ENCODE measurements around the gene RXRG. TPM values are rescaled to one million over a fixed set of nuclear protein-coding genes. Genes with fewer than 3 reads are reported as not detected.
A peak's percentile ranks its signal among the peaks of the same experiment; 100 is the strongest.

RXRG gene
- total RNA-seq, 1 experiment from 2014 or later: not detected

DNA sequence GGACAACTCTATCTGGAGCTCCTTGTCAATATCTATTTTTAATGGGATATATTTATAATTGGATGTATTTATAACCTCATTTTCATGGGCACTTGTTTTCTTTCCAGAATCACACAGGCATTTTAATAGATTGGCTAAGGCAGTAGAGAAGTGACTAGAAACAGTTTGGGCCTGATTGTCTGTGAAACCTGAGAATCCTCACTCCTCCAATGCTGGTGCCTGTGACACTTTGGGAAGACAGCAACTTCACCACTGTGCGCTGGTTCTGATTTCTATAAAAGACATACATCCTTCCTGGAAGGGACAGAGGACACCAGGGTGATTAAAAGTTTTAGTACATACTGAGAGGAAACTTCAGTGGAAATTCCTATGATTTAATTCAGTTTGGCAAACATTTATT is 39.6 kb upstream of the RXRG start:
- Histone ChIP-seq H3K4me3 (ENCODE audit: low read depth, low read length, poor library complexity, severe bottlenecking) (no peak overlapping the region), H3K36me3 (ENCODE audit: insufficient read depth, low read length, poor library complexity, severe bottlenecking) (no peaks in the 10 kb centered on the region), H3K9me3 (ENCODE audit: low read depth, low read length, poor library complexity, severe bottlenecking) (no peaks in the 10 kb centered on the region), H3K27me3 (replicated peaks; ENCODE audit: insufficient read depth, low read depth, low read length, poor library complexity) (no peaks in the 10 kb centered on the region), H3K27ac (ENCODE audit: low read depth, low read length, poor library complexity, severe bottlenecking) (no peak overlapping the region), H3K4me1 (ENCODE audit: insufficient read depth, low read length, poor library complexity, severe bottlenecking) (no peaks in the 10 kb centered on the region)
- BruUV-seq (replicated peaks): no TSS peak
- POLR2A ChIA-PET (ENCODE audit: low non-redundant PET): no interaction called here
- no peak for DNase-seq (ENCODE audit: low spot score)
- CTCF ChIA-PET: no interaction called here
- TF ChIP-seq, protein P1, sequence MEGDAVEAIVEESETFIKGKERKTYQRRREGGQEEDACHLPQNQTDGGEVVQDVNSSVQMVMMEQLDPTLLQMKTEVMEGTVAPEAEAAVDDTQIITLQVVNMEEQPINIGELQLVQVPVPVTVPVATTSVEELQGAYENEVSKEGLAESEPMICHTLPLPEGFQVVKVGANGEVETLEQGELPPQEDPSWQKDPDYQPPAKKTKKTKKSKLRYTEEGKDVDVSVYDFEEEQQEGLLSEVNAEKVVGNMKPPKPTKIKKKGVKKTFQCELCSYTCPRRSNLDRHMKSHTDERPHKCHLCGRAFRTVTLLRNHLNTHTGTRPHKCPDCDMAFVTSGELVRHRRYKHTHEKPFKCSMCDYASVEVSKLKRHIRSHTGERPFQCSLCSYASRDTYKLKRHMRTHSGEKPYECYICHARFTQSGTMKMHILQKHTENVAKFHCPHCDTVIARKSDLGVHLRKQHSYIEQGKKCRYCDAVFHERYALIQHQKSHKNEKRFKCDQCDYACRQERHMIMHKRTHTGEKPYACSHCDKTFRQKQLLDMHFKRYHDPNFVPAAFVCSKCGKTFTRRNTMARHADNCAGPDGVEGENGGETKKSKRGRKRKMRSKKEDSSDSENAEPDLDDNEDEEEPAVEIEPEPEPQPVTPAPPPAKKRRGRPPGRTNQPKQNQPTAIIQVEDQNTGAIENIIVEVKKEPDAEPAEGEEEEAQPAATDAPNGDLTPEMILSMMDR (conservative IDR thresholded peaks at IDR 0.05; ENCODE audit: low read depth, low read length): no peak
- TF ChIP-seq EZH2 (IDR thresholded peaks at IDR 0.05; ENCODE audit: borderline replicate concordance, low read depth, low read length, poor library complexity, severe bottlenecking): no peak
- intact Hi-C loops (cut with micrococcal nuclease; ENCODE audit: unreplicated experiment): no loop called here

DNA sequence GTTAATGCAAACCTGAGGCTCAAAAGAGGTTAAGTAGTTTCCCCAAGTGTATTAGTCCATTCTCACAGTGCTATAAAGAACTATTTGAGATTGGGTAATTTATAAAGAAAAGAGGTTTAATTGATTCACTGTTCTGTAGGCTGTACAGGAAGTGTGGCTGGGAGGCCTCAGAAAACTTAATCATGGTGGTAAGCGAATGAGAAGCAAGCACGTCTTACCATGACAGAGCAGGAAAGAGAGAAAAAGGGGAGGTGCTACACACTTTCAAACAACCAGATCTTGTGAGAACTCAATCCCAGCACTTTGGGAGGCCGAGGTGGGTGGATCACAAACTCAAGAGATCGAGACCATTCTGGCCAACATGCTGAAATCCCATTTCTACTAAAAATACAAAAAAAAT is 38.5 kb upstream of the RXRG start:
- no peaks in the 10 kb centered on the region for H3K36me3 ChIP-seq (ENCODE audit: insufficient read depth, low read length, poor library complexity, severe bottlenecking)
- no TSS peak for BruUV-seq (replicated peaks)
- POLR2A ChIA-PET (ENCODE audit: low non-redundant PET): no interaction called here
- H3K27me3 ChIP-seq (replicated peaks; ENCODE audit: insufficient read depth, low read depth, low read length, poor library complexity): no peaks in the 10 kb centered on the region
- CTCF ChIA-PET: no interaction called here
- H3K4me3 ChIP-seq (ENCODE audit: low read depth, low read length, poor library complexity, severe bottlenecking): no peak overlapping the region
- no peak overlapping the region for H3K27ac ChIP-seq (ENCODE audit: low read depth, low read length, poor library complexity, severe bottlenecking)
- DNase-seq (ENCODE audit: low spot score): peak; percentile 12
- TF ChIP-seq, protein P1 (conservative IDR thresholded peaks at IDR 0.05; ENCODE audit: low read depth, low read length): no peak
- no peak for TF ChIP-seq EZH2 (IDR thresholded peaks at IDR 0.05; ENCODE audit: borderline replicate concordance, low read depth, low read length, poor library complexity, severe bottlenecking)
- intact Hi-C loops (cut with micrococcal nuclease; ENCODE audit: unreplicated experiment): no loop called here
- H3K4me1 ChIP-seq (ENCODE audit: insufficient read depth, low read length, poor library complexity, severe bottlenecking): no peaks in the 10 kb centered on the region
- no peaks in the 10 kb centered on the region for H3K9me3 ChIP-seq (ENCODE audit: low read depth, low read length, poor library complexity, severe bottlenecking)

DNA sequence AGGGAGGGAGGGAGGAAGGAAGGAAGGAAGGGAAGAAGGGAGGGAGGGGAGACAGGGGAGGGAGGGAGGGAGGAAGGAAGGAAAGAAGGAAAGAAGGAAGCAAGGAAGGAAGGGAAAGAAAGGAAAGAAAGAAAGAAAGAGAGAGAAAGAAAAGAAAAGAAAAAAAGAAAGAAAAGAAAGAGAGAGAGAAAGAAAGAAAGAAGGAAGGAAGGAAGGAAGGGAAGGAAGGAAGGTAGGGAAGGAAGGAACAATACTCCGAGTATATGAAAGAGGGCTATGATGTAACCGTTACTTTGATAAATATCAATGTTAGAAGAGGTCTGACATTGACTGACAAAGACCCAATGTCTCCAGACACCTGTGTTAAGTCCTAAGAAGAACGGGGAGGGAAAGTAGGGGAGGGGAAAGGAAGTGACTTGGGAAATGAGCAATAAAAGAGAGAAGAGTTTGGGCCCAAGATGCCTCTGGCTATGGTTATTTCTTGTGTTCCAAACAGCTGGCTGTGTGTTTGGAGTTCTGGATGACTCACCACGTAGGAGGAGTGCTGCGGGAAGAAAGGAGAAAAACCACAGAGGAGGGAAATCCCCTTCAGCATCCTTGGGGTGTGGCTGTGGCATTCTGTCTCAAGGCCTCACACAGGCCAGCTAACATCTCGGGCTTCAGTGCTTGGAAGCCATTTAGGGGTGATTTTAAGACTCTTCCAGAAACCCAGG is 37.0 kb upstream of the RXRG start:
- Histone ChIP-seq H3K9me3 (ENCODE audit: low read depth, low read length, poor library complexity, severe bottlenecking) (no peaks in the 10 kb centered on the region), H3K36me3 (ENCODE audit: insufficient read depth, low read length, poor library complexity, severe bottlenecking) (no peaks in the 10 kb centered on the region), H3K4me3 (ENCODE audit: low read depth, low read length, poor library complexity, severe bottlenecking) (no peak overlapping the region), H3K27me3 (replicated peaks; ENCODE audit: insufficient read depth, low read depth, low read length, poor library complexity) (no peaks in the 10 kb centered on the region), H3K4me1 (ENCODE audit: insufficient read depth, low read length, poor library complexity, severe bottlenecking) (no peaks in the 10 kb centered on the region), H3K27ac (ENCODE audit: low read depth, low read length, poor library complexity, severe bottlenecking) (no peak overlapping the region)
- CTCF ChIA-PET: no interaction called here
- peak; percentile 63 for DNase-seq (ENCODE audit: low spot score)
- no TSS peak for BruUV-seq (replicated peaks)
- POLR2A ChIA-PET (ENCODE audit: low non-redundant PET): no interaction called here
- TF ChIP-seq, protein P1 (conservative IDR thresholded peaks at IDR 0.05; ENCODE audit: low read depth, low read length): no peak
- no peak for TF ChIP-seq EZH2 (IDR thresholded peaks at IDR 0.05; ENCODE audit: borderline replicate concordance, low read depth, low read length, poor library complexity, severe bottlenecking)
- intact Hi-C loops (cut with micrococcal nuclease; ENCODE audit: unreplicated experiment): no loop called here

Data from A673 (cell line).